ENCODE results near the gene ANKRD13A.
"Not testable (repeated sequence)": the region's sequence is repeated elsewhere in the genome, so short reads cannot be mapped to it uniquely, and the experiment has no call there.

The ANKRD13A gene

DNA sequence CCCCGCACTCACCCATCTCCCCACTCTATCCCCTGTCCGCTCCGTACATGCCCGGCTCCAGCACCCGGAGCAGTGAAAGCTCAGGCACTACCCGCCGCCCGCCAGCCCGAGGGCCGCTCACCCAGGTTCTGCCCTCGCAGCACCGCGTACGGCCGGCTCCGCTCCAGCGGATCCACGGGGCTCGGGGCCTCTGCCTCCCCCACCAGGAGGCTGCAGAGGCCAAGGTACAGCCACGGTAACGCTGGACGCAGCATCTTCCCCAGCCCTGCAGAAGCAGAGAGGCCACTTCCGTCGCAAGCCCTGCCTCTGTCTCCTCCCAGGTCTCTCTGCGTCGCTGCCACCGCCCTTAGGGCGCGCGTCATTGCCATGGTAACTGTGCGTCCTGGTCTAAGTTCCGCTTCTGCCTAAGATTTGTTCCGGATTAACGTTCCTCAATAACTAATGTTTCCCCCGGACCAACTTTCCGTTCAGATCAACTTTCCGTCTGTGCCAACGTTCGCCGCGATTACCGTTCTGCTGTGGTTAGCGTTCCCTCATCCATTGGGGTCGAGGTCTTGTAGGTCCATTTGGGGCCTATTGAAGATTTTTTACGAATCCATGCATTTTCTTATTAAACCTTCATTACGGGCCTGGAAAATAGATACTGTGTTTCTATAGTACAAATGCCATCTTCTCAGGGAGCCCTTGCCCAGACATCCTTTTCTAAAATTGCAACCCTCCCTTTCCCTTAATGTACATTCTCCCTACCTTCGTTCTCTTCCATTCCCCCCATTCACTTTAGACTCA lies 49.2 kb downstream of the ANKRD13A start, which contains the start of gene C12orf76:
Gene C12orf76, minus strand, starts transcription at position 281 of the 786 bp plus-strand sequence. Its CDS starts 27 bp downstream, at position 254.
- peak; percentile 98 for DNase-seq (ENCODE audit: low spot score)

DNA sequence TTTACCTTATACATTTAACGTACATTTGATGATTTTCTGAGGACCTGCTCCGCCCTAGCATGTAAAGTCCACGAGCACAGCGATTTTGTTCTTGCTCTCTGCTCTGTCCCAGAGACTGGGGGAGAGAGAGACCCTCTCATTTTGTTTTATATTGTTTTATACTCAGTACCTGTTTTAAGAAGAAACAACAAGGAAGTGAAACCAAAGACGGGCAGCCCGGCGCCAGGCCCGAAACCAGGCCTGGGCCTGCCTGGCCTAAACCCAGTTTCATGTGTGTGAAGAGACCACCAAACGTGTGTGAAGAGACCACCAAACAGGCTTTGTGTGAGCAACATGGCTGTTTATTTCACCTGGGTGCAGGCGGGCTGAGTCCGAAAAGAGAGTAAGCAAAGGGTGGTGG lies 49.8 kb downstream of the ANKRD13A start:
- DNase-seq (ENCODE audit: low spot score): not testable (repeated sequence)

DNA sequence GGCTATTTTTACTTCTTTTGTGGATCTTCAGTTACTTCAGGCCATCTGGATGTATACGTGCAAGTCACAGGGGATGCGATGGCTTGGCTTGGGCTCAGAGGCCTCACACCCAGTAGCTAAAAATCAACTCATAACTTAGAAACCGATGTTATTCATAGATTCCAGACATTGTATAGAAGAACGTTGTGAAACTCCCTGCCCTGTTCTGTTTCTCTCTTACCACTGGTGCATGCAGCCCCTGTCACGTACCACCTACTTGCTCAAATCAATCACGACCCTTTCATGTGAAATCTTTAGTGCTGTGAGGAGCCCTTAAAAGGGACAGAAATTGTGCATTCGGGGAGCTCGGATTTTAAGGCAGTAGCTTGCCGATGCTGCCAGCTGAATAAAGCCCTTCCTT lies 50.4 kb downstream of the ANKRD13A start:
- not testable (repeated sequence) for DNase-seq (ENCODE audit: low spot score)

DNA sequence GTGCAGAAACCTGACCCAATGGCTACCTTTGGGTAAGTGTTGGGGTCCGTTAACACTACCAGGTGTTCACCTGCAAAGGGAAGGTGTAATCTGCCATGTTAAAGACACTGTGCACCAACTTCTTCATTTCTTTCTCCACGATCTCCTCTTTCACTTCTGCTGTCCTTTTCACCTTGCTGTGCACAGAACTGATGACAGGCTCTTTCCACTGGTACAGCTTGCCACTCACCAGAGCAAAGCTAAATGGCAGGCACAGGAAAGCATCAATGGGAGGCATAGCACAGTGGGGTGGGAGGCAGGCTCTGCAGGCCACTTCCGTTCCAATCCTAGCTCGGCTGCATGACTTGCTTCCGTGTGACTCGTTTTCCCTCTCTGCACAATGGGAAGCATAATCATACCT lies 51.7 kb downstream of the ANKRD13A start:
- DNase-seq (ENCODE audit: low spot score): no peak

DNA sequence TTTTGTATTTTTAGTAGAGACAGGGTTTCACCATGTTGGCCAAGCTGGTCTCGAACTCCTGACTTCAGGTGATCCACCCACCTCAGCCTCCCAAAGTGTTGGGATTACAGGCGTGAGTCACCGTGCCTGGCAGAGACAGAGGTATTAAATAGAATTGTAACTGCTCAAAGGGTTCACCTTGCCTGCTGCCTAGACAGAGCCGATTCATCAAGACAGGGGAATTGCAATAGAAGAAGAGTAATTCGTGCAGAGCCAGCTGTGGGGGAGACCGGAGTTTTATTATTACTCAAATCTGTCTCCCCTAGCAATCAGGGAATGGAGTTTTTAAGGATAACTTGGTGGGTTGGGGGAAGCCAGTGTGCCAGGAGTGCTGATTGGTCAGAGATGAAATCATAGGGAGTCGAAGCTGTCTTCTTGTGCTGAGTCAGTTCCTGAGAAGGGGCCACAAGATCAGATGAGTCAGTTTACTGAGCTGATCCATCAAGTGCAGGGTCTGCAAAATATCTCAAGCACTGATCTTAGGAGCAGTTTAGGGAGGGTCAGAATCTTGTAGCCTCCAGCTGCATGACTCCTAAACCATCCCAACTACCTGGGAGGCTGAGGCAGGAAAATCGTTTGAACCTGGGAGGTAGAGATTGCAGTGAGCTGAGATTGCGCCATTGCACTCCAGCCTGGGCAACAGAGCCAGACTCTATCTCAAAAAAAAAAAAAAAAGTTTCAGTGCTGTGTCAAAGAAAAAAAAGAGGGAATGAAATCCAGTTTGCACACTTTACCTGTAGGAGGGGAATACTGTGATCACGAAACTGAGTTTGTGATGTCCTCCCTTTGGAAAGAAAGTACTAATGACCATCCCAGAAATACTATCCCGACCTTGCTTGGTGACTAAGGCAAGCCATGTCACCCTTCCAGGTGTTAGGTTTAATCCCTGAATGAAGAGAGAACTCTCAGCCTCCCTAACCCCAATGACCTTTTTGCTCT lies 56.4 kb downstream of the ANKRD13A start:
- DNase-seq (ENCODE audit: low spot score): not testable (repeated sequence)

DNA sequence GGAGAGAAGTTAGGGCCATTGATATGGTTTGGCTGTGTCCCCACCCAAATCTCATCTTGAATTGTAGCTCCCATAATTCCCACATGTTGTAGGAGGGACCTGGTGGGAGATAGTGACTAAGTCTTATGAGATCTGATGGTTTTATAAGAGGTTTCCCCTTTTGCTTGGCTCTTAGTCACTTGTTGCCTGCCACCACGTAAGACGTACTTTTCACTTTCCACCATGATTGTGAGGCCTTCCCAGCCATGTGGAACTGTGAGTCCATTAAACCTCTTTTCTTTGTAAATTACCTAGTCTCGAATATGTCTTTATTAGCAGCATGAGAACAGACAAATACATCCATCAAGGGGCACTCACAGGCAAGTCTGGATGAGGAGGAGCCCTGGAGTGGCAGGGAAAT lies 57.4 kb downstream of the ANKRD13A start:
- not testable (repeated sequence) for DNase-seq (ENCODE audit: low spot score)

DNA sequence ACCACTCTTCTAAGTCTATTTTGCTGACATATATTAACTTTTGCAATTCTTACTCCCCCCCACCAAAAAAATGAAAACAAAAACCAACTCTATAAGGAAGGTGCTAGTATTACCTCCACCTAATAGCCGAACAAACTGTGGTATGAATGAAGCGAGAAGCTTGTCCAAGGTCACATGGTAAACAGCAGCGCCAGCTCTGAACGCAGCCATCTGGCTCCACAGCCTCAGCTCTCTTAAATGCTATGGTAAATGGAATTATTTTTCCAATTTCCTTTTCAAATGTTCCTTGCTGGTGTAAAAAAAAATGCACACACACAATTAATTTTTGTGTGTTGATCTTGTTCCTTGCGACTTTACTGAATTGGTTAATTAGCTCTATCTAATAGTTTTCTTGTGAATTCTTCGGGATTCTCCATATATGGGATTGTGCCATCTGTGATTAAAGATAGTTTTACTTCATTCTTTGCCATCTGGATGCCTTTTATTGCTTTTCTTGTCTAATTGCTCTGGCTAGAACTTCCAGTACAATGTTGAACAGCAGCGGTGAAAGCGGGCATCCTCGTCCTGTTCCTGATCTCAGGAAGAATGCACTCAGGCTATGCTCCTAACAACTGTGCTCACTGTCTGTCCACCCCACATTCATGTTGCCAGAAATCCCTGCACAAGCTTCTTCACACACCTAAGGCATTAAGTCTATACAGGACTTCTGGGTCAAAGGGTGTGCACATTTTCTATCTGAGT lies 59.8 kb downstream of the ANKRD13A start:
- DNase-seq (ENCODE audit: low spot score): no peak

DNA sequence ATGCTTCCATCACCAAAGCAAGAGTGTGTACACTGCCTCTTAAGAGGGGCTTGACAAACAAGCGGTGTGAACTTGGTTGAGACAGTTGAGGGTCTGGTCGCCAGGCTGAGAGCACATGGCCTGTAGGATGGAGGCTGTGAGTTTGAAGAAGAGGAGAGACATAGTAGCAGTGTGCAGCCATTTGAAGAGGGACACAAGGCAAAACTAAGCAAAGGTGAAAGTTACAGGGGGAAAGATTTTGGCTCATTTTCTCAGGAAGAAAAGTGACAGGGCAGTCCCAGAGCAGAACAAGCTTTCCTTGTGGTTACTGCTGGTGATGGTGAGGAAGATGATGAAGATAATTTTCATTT lies 60.4 kb downstream of the ANKRD13A start:
- no peak for DNase-seq (ENCODE audit: low spot score)

DNA sequence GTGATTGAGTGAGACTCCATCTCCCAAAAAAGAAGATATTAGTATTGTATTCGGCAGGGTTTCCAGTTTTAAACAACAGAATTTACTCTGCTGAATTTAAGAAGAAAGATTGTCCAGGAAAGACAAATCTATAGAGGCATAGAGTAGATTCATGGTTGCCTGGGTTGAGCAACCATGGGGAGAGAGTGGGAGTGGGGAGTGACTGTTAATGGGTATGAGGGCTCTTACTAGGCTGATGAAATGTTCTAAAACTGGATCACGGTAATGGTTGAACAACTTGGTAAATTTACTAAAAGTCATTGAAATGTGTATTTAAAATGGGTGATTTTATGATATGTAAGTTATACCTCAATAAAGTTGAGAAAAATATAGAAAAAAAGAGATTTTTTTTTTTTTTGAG lies 63.0 kb downstream of the ANKRD13A start:
- DNase-seq (ENCODE audit: low spot score): no peak

DNA sequence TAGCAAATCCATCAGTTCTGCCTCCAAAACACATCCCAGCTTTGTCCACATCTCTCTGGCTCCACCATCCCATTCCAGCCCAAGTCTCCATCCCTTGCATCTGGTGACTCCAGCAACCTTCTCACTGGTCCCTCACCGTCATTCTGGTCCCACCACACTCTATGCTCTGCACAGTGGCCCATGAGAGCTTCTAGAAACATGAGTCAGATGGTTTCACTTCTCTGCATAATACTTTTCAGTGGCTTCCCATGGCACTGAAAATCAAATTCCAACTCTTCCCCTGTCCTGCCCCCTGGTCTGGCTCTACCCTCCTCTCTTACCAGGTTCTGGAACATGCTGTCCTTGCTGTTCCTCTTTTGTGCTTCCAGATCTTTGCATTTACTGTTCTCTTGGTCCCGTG lies 66.3 kb downstream of the ANKRD13A start:
- DNase-seq (ENCODE audit: low spot score): no peak

DNA sequence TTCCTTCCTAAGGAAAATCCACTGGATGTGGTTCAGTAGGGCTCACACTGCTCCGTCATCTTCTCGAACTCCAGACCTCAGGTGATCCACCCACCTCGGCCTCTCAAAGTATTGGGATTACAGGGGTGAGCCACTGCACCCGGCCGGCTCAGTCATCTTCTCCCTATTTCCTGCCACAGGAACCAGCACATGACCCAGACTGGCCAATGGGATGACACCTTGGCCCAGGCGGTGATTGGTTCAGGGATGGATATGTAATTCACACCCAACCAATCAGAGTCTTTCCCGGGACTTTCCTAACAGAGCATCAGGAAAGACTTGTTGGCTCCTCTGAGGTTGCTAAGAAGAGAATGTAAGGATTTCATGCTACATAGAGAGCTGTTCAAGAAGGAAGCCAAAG lies 68.3 kb downstream of the ANKRD13A start:
- no peak for DNase-seq (ENCODE audit: low spot score)

DNA sequence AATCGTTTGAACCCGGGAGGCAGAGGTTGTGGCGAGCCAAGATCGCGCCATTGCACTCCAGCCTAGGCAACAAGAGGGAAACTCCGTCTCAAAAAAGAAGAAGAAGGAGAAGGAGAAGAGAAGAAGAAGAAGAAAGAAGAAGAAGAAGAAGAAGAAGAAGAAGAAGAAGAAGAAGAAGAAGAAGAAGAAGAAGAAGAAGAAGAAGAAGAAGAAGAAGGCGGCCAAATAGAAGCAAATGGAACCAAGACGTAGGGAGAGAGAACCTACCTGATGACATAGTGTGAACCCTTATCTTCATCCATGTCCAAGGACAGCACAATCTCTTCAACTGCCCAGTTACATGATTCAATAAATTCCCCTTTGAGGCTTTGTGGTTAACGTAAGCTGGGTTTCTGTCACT lies 68.9 kb downstream of the ANKRD13A start:
- DNase-seq (ENCODE audit: low spot score): not testable (repeated sequence)

DNA sequence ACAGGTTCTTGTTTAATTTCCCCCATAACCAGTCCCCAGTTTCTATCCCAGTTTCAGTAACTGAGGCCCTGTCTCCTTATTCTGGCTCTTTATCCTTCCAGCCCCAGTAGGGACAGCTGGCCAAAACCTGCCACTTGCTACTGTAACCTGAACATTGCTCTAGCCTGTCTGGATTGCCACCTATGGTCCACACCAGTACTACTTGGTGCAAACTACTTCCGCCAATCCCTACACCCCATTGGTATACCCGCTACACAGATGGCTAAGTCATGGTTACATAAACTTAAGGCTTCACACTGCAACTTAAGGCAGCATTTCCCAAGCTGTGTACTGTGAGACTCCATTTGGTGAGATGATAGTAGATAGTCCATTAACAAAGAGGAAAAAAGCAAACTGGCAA lies 69.4 kb downstream of the ANKRD13A start:
- DNase-seq (ENCODE audit: low spot score): no peak

DNA sequence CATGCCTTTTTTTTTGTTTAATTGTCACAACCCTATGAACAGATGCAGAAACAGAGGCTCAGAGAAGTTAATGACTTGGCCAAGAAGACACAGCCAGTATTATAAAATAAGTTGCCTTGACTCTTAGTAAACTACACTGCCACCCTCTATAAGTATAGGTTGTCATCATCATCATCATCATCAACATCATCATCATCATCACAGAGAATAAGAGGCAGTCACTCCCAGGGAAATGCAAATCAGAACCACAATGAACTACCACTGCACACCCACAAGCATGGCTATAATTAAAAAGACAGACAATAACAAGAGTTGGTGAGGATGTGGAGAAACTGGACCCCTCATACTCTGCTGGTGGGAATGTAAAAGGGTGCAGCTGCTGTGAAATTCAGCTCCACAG lies 72.3 kb downstream of the ANKRD13A start:
- DNase-seq (ENCODE audit: low spot score): no peak

DNA sequence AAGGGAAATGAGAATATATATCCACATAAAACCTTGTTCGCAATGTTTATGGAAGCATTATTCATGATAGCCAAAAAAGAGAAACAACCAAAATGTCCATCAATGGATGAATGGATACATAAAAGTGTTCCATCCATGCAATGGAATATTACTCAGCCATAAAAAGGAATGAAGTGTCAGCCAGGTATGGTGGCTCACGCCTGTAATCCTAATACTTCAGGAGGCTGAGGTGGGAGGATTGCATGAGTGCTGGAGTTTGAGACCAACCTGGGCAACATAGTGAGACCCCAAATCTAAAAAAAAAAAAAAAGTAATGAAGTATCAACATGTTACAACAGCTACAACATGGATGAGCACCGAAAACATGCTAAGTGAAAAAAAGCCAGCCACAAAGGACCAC lies 72.7 kb downstream of the ANKRD13A start:
- no peak for DNase-seq (ENCODE audit: low spot score)

DNA sequence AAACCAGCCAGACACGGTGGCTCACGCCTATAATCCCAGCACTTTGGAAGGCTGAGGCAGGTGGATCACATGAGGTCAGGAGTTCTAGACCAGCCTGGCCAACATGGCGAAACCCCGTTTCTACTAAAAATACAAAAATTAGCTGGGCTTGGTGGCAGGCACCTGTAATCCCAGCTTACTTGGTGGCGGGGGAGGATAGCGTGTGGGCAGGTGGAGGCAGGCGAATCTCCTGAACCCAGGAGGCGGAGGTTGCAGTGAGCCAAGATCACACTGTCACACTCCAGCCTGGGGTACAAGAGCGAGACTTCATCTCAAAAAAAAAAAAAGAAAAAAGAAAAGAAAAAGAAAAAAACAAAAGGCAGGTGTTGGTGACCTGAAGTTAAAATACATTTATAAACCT lies 73.4 kb downstream of the ANKRD13A start:
- DNase-seq (ENCODE audit: low spot score): not testable (repeated sequence)

DNA sequence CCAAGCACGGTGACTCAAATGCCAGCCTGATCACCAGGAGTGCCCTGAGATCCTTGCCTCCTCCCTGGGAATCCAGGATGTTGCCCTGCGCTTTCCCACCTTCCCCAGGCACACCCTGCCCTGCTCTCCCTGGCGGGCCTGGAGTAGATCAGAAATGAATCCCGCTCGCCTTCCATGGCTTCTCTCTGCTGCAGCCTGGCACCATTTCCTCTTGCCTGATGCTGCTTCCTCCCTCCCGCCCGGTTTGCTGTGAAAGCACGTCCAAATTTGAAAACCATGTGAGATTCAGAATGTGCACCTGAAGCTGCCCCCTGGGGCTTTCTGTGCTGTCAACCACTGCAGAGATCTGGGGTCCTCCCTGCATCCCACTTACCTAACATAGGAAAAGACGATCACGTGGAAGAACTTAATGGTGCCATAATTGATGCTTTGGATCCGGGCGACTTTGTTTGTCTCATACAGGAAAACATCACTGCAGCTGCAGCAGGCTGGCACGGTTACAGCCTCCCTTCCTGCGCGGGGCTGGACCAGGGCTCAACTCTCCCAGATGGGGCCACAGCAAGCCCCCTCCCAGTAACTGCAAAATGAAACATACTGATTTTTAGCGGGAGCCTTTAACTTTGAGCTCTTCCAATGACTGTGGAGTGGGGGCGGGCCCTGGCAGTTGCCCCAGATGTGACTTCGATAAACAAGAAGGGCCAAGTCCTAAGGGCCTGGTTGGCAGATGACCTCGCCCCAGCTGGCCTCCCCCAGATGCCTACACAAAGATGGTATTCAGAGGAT lies 74.0 kb downstream of the ANKRD13A start:
- no peak for DNase-seq (ENCODE audit: low spot score)

DNA sequence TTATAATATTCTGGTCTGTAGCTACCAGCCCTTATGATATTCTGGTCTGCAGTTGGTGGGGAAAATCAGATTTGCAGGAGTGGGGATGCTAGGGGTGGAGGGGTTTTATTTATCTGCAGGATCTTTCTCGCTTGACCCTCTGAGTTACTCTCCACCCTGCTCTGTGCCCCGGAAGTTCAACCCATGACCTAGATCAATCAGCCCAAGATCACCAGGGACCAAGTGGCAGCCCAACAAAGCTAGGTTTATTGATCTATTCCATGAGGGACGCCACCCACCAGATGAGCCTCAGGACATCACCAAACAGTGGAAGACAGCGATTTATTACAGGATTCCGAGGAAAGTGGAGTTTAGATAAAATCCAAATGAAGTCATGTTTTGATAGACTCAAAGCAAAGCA lies 74.9 kb downstream of the ANKRD13A start:
- DNase-seq (ENCODE audit: low spot score): no peak

DNA sequence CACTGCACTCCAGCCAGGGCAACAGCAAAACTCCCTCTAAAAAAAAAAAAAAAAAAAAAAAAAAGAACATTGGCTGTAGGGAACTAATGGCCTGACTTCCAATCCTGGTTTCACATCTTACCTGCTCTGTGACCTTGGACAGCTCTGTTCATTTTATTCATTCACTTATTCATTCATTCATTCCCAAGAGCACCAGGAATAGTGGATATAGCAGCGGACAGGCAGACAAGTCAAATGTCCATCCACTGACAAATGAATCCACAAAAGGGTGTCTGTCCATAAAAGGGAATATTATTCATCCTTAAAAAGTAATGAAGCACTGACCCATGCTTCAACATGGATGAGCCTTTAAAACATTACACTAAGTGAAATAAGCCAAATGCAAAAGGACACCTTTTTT lies 76.7 kb downstream of the ANKRD13A start:
- no peak for DNase-seq (ENCODE audit: low spot score)

DNA sequence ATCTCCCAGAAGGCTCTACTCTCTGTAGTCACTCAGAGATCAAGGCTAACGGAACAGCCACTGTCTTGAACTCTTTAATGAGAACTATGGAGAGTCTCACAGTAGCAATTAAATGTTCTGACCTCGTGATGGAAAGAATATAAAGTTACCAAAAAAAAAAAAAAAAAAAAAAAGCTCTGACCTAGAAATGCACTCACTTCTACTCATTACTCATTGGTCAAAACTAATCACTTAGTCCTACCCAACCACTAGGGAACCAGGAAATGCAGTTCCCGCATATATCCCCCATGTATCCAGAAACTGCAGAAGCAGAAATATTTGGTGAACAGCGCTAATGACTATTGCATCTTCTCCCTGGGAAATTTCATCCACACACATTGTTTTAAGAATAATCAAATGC lies 78.6 kb downstream of the ANKRD13A start:
- no peak for DNase-seq (ENCODE audit: low spot score)
